Peyer's patch (tissue), 4 donors: ENCODE measurements around the gene POTEF.
"Not testable (repeated sequence)": the region's sequence is repeated elsewhere in the genome, so short reads cannot be mapped to it uniquely, and the experiment has no call there.

ENCODE experiments used
- CTCF ChIP-seq, 6 experiments: fragments of 450-650 bp in 4 of 6; fragments of 200-600 bp in 2 of 6; sonication (generic) in 1 of 6; IDR thresholded peaks; one replicate each; pipeline ENCODE4 v1.5.1; 2017 to 2019; ENCODE audit warnings: antibody characterized with exemption in 6 of 6, mild to moderate bottlenecking in 3 of 6, moderate library complexity in 1 of 6
- POLR2A ChIP-seq, 2 donors: fragments of 450-650 bp; IDR thresholded peaks; one replicate each; pipeline ENCODE4 v1.5.1; 2017; ENCODE audit warnings: antibody characterized with exemption in 2 of 2, mild to moderate bottlenecking in 2 of 2, moderate library complexity in 2 of 2

- TF ChIP-seq CTCF, POLR2A (IDR thresholded peaks at IDR 0.05): not testable (repeated sequence)
Measured at GRCh38 chr2:130174866-130175265, 45.8 kb upstream of the POTEF start.
